T-cell (primary cell): ENCODE results near the gene IL11. TPM values are rescaled to one million over a fixed set of nuclear protein-coding genes. Genes with fewer than 3 reads are reported as not detected.
A peak's percentile ranks its signal among the peaks of the same experiment; 100 is the strongest.
"Not testable (repeated sequence)": the region's sequence is repeated elsewhere in the genome, so short reads cannot be mapped to it uniquely, and the experiment has no call there.

Source experiments
- ATAC-seq, 4 experiments: fragments of 200-7000 bp in 3 of 4; fragments of 150-1000 bp in 1 of 4; cut with Tn5 transposase; replicated peaks in 1 of 4; 1 replicate in 3 of 4; 2 replicates in 1 of 4; pipeline ENCODE4 v1.10.0; 2021; ENCODE audit warnings: moderate library complexity in 3 of 4, mild to moderate bottlenecking in 2 of 4, moderate number of reproducible peaks in 1 of 4
- CTCF ChIA-PET, 2 donors: fragments of 300-600 bp; sonication (Branson Sonifier 250); formaldehyde crosslinking; loops; one replicate each; lab custom pipeline; 2022; ENCODE audit warnings: antibody characterized with exemption in 2 of 2; lab: Charles Lee
- POLR2A ChIA-PET, 2 donors: fragments of 300-600 bp; sonication (Branson Sonifier 250); formaldehyde crosslinking; loops; one replicate each; lab custom pipeline; 2022; ENCODE audit warnings: antibody characterized with exemption in 2 of 2; lab: Charles Lee
- DNase-seq, 35 experiments: peaks; one replicate each; pipeline versions ENCODE4 v3.0.0 to v3.0.0-alpha.2; 2013 to 2023
- H3K27ac ChIP-seq: one replicate; pipeline ENCODE4 v1.5.1; 2013; ENCODE audit warnings: low read length
- H3K27me3 ChIP-seq, 2 experiments: replicated peaks in 1 of 2; 1 replicate in 1 of 2; 2 replicates in 1 of 2; pipeline versions ENCODE4 v1.6.1 to v1.7.0; 2013; ENCODE audit warnings: low read length in 1 of 2, mixed read lengths in 1 of 2; ENCODE audit not compliant: control insufficient read depth in 2 of 2, insufficient read depth in 2 of 2; ENCODE audit errors: extremely low read depth in 1 of 2
- H3K36me3 ChIP-seq, 2 donors: 1 replicate in 1 of 2; 2 replicates in 1 of 2; pipeline versions ENCODE4 v1.6.1 to v1.7.0; 2013; ENCODE audit warnings: low read length in 1 of 2; ENCODE audit not compliant: control insufficient read depth in 2 of 2, insufficient read depth in 1 of 2; ENCODE audit errors: extremely low read depth in 1 of 2
- H3K4me1 ChIP-seq, 2 experiments: 1 replicate in 1 of 2; 2 replicates in 1 of 2; pipeline versions ENCODE4 v1.6.1 to v1.7.0; 2013; ENCODE audit warnings: low read length in 2 of 2, mixed read lengths in 1 of 2; ENCODE audit not compliant: insufficient read depth in 2 of 2, control insufficient read depth in 1 of 2; ENCODE audit errors: extremely low read depth in 1 of 2
- H3K4me3 ChIP-seq, 2 donors: 1 replicate in 1 of 2; 2 replicates in 1 of 2; pipeline versions ENCODE4 v1.5.1 to v1.7.0; 2013; ENCODE audit warnings: mild to moderate bottlenecking in 2 of 2, low read length in 1 of 2, moderate library complexity in 1 of 2; ENCODE audit not compliant: control insufficient read depth in 1 of 2; ENCODE audit errors: extremely low read depth in 1 of 2
- H3K9me3 ChIP-seq: 2 replicates; pipeline ENCODE4 v1.7.0; 2013
- H3K27ac Mint-ChIP-seq, 2 donors: one replicate each; pipeline ENCODE4 v1.8.0; 2020 to 2021; ENCODE audit warnings: mild to moderate bottlenecking in 2 of 2, mixed read lengths in 2 of 2
- H3K27me3 Mint-ChIP-seq, 2 donors: one replicate each; pipeline ENCODE4 v1.8.0; 2021 to 2022; ENCODE audit warnings: mixed read lengths in 2 of 2
- H3K36me3 Mint-ChIP-seq: one replicate; pipeline ENCODE4 v1.8.0; 2021; ENCODE audit warnings: mixed read lengths
- H3K4me1 Mint-ChIP-seq, 3 donors: one replicate each; pipeline ENCODE4 v1.8.0; 2020 to 2022; ENCODE audit warnings: mixed read lengths in 3 of 3, mild to moderate bottlenecking in 1 of 3
- H3K4me3 Mint-ChIP-seq, 3 donors: one replicate each; pipeline ENCODE4 v1.8.0; 2020 to 2022; ENCODE audit warnings: mild to moderate bottlenecking in 3 of 3, mixed read lengths in 3 of 3, moderate library complexity in 3 of 3
- H3K9me3 Mint-ChIP-seq, 3 donors: one replicate each; pipeline ENCODE4 v1.8.0; 2020 to 2022; ENCODE audit warnings: mixed read lengths in 3 of 3
- WGBS: methylation state at CpG from one replicate; pipeline ENCODE4 v1.1.5; 2013; ENCODE audit warnings: missing lambda C conversion rate; ENCODE audit not compliant: insufficient coverage; 5-methylcytosine and 5-hydroxymethylcytosine counted together
- total RNA-seq, 35 experiments: library from RNA in 6 of 35; stranded (reverse) in 6 of 35; fragments of 120-200 nt in 1 of 35; gene quantifications; one replicate each; pipeline versions ENCODE4 v1.2.1 to v1.2.4 and lab custom pipeline; 2013 to 2026

IL11 gene
- total RNA-seq (under 1 TPM in 2 of 5 donors, not detected in 3; 0.53 to 0.96 TPM), total RNA-seq (lab: John Stamatoyannopoulos, UW) (0 to 0.87 (median 0.12) reads per million in 29 experiments)
- not detected for total RNA-seq (2013)

DNA sequence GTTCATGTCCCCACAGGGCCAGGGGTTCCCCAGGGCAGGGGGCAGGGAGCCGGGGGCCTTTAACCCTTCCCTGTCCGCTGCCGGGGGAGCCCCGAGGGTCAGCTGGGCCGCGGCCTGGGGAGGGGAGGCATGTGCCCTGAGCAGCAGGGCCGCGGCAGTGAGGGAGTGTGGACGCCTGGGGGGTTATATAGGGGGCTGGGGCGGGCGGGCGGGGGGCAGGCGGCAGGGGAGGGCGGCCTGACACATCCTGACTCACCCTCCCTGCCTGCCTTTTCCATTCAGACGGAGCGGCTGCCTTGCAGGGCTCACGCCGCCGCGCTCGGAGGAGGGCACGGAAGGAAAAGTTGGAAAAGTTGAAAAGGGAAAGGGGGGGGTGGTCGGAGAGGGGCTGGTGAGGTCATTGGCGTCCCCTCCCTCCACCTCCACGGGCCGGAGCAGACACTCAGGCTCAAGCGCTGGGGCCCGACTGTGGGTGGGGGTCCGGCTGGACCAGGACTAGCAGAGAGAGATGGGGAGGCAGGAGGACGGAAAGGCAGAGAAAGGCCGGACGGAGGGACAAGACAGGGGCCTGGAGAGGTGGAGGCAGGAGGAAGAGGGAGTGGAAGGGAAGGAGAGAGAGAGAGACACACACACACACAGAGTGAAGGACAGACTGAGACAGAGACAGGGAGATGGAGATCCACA, at the start of gene IL11:
Gene IL11 (minus strand): TSS at position 159 of the 684 bp plus-strand sequence. CDS start 153 bp downstream, at position 6.
- ChIA-PET POLR2A (no interaction called here), CTCF (no interaction called here)
- no peak within 1 kb of the TSS for H3K27ac ChIP-seq
- WGBS = 10% methylated on average over 2 of the region's 32 CpGs
- H3K4me3 ChIP-seq = peak within 1 kb of the TSS; percentile 17 to 56
- H3K4me3 Mint-ChIP-seq = peak within 1 kb of the TSS; percentile 59 to 81 (median 65)
- H3K36me3 Mint-ChIP-seq = no peaks in the 10 kb centered on the region
- H3K27ac Mint-ChIP-seq = peak within 1 kb of the TSS in 1 of 2 donors; percentile 39
- ATAC-seq (no peak), DNase-seq (no peak)
- H3K4me1 Mint-ChIP-seq = peaks cover 9 to 16% (median 14%) of the 10 kb centered on the region in 3 donors
- H3K9me3 Mint-ChIP-seq = no peaks in the 10 kb centered on the region
- no peaks in the 10 kb centered on the region for H3K36me3 ChIP-seq
- H3K27me3 Mint-ChIP-seq = peaks cover 27 to 47% of the 10 kb centered on the region in 2 donors
- peaks cover 4 to 94% of the 10 kb centered on the region in 2 experiments for H3K27me3 ChIP-seq
- H3K9me3 ChIP-seq = no peaks in the 10 kb centered on the region
- peaks cover 0 to 18% of the 10 kb centered on the region in 2 experiments for H3K4me1 ChIP-seq

GRCh38 chr19:55419624-55420236, 49.5 kb upstream of the IL11 start:
- Histone ChIP-seq H3K9me3 (no peaks in the 10 kb centered on the region), H3K27ac (no peak overlapping the region), H3K4me3 (no peak overlapping the region), H3K27me3 (peaks cover 0 to 31% of the 10 kb centered on the region in 2 experiments), H3K36me3 (no peaks in the 10 kb centered on the region), H3K4me1 (peaks cover 17 to 31% of the 10 kb centered on the region in 2 experiments)
- Mint-ChIP-seq H3K9me3 (no peaks in the 10 kb centered on the region), H3K4me1 (peaks cover 24 to 32% (median 27%) of the 10 kb centered on the region in 3 donors), H3K4me3 (no peak overlapping the region), H3K27me3 (no peaks in the 10 kb centered on the region), H3K27ac (no peak overlapping the region), H3K36me3 (no peaks in the 10 kb centered on the region)
- ChIA-PET CTCF (interaction anchor here in 1 of 2 donors (0.7 to 1.2 kb wide), 3 partner anchors 11 to 278 kb away, joined by 3 to 5 read pairs (median 5); no protein-coding TSS in a partner anchor), POLR2A (interaction anchor here in 1 of 2 donors (0.6 kb wide), 1 partner anchor 60 kb away, joined by 4 read pairs; no protein-coding TSS in a partner anchor)
- no peak for DNase-seq
- ATAC-seq = no peak
- WGBS = 86% methylated on average over 5 of the region's 5 CpGs

DNA sequence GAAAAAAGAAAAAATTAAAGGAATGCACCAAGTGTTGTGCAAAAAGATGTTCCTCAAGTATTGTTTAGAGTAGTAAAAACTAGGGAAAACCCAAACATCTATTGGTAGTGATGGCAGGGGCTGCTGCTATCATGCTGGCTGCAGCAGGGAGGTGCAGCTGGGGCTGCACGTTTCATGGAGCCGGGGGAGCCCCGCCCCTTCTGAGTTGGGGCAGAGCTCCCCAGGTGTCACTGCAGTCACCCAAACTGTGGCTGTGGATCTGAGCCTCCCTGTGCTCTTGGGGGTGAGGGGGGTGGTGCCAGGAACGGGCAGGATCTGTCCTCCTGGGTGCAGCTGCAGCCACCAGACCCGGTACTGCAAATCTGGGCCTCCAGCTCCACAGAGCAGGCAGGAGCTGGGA, 48.8 kb upstream of the IL11 start:
- ChIA-PET CTCF (interaction anchor here (0.7 to 1.2 kb wide), 3 partner anchors 85 to 278 kb away, joined by 3 to 6 read pairs (median 5); no protein-coding TSS in a partner anchor), POLR2A (interaction anchor here in 1 of 2 donors (0.6 kb wide), 2 partner anchors 20 to 60 kb away, joined by 4 to 6 read pairs; no protein-coding TSS in a partner anchor)
- Mint-ChIP-seq H3K9me3 (no peaks in the 10 kb centered on the region), H3K36me3 (no peaks in the 10 kb centered on the region), H3K4me1 (peaks cover 24 to 32% (median 27%) of the 10 kb centered on the region in 3 donors), H3K27me3 (no peaks in the 10 kb centered on the region), H3K27ac (no peak overlapping the region), H3K4me3 (no peak overlapping the region)
- H3K36me3 ChIP-seq = no peaks in the 10 kb centered on the region
- no peak overlapping the region for H3K27ac ChIP-seq
- no peak for DNase-seq
- peaks cover 17 to 31% of the 10 kb centered on the region in 2 experiments for H3K4me1 ChIP-seq
- ATAC-seq = no peak
- H3K4me3 ChIP-seq = no peak overlapping the region
- H3K9me3 ChIP-seq = no peaks in the 10 kb centered on the region
- peaks cover 0 to 26% of the 10 kb centered on the region in 2 experiments for H3K27me3 ChIP-seq
- 59% methylated on average over 3 of the region's 5 CpGs for WGBS

DNA sequence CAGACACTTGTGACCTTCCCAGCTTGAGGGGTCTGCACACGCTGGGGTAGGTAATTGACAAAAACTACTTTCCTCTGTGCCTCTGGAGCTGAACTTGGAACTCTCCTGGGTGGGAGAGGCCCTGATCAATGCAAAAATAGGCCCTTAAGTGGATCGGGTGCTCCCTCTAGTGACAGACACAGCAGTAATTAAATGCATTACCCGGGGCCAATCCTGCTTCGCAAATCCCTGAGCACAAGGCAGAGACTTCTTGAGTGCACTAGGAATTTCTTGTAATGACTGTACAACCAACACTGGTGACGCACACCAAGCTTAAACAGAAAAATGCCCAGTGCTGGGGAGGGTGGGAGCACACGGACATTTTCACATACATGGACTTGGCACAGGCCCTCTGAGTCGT, 47.9 kb upstream of the IL11 start:
- H3K27me3 Mint-ChIP-seq = no peaks in the 10 kb centered on the region
- H3K36me3 Mint-ChIP-seq = no peaks in the 10 kb centered on the region
- peaks cover 24 to 30% (median 27%) of the 10 kb centered on the region in 3 donors for H3K4me1 Mint-ChIP-seq
- WGBS = 13% methylated on average over 4 of the region's 7 CpGs
- H3K9me3 Mint-ChIP-seq = no peaks in the 10 kb centered on the region
- peak; percentile 50 to 67 (median 64) for ATAC-seq
- Histone ChIP-seq H3K36me3 (no peaks in the 10 kb centered on the region), H3K4me3 (no peak overlapping the region), H3K4me1 (peaks cover 17 to 31% of the 10 kb centered on the region in 2 experiments), H3K9me3 (no peaks in the 10 kb centered on the region), H3K27ac (no peak overlapping the region), H3K27me3 (peaks cover 0 to 25% of the 10 kb centered on the region in 2 experiments)
- H3K4me3 Mint-ChIP-seq = no peak overlapping the region
- H3K27ac Mint-ChIP-seq = no peak overlapping the region
- peak in 29 of 35 experiments; percentile 8 to 78 (median 41) for DNase-seq
- ChIA-PET POLR2A (interaction anchor here in 1 of 2 donors (0.6 kb wide), 1 partner anchor 21 kb away, joined by 6 read pairs; no protein-coding TSS in a partner anchor), CTCF (interaction anchor here in 1 of 2 donors (0.7 to 0.9 kb wide), 2 partner anchors 97 to 115 kb away, joined by 6 to 7 read pairs; no protein-coding TSS in a partner anchor)

DNA sequence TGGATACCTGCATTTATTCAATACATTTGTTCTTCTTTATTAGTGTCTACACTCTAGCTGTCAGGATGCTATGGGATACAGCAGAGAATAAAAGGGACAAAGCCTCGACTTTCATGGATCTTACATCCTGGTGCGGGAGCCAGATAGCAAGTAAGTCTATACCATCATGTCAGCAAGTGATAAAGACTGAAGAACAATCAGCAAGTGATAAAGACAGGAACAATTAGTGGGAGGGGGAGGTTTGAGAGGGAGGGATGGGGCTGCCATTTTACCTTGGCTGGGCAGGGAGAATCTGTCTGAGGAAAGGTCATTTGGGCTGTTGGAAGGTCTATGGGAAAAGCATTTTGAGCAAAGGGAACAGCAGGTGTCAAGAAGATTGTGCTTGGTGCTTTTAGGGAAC, 39.9 kb upstream of the IL11 start:
- Mint-ChIP-seq H3K36me3 (peaks cover 14% of the 10 kb centered on the region), H3K27me3 (no peaks in the 10 kb centered on the region), H3K4me1 (peaks cover 24 to 27% (median 26%) of the 10 kb centered on the region in 3 donors), H3K4me3 (peak overlapping the region in 2 of 3 donors; percentile 2 to 53), H3K27ac (no peak overlapping the region), H3K9me3 (peaks cover 0 to 5% (median 3%) of the 10 kb centered on the region in 3 donors)
- Histone ChIP-seq H3K4me3 (no peak overlapping the region), H3K27me3 (no peaks in the 10 kb centered on the region), H3K27ac (no peak overlapping the region), H3K4me1 (peaks cover 6 to 32% of the 10 kb centered on the region in 2 experiments), H3K9me3 (no peaks in the 10 kb centered on the region), H3K36me3 (peaks cover 7% of the 10 kb centered on the region in 2 donors)
- DNase-seq (no peak), ATAC-seq (no peak)
- WGBS = no CpG with 5 or more reads among the region's 2 CpGs
- ChIA-PET POLR2A (no interaction called here), CTCF (no interaction called here)

- Mint-ChIP-seq H3K4me1 (peaks cover 24 to 27% (median 26%) of the 10 kb centered on the region in 3 donors), H3K27ac (peak overlapping the region in 1 of 2 donors; percentile 98), H3K36me3 (peaks cover 16% of the 10 kb centered on the region), H3K4me3 (peak overlapping the region; percentile 87 to 93 (median 93))
- 100% methylated on average over 5 of the region's 8 CpGs for WGBS
- CTCF ChIA-PET = interaction anchor here in 1 of 2 donors (1.0 kb wide), 1 partner anchor 11 kb away, joined by 5 read pairs; no protein-coding TSS in a partner anchor
- ATAC-seq, H3K27ac ChIP-seq, H3K9me3 ChIP-seq, H3K4me3 ChIP-seq, H3K27me3 ChIP-seq, DNase-seq, H3K9me3 Mint-ChIP-seq, H3K27me3 Mint-ChIP-seq: not testable (repeated sequence)
- Histone ChIP-seq H3K4me1 (peaks cover 6 to 32% of the 10 kb centered on the region in 2 experiments), H3K36me3 (peaks cover 8 to 11% of the 10 kb centered on the region in 2 donors)
- POLR2A ChIA-PET = interaction anchor here (0.6 to 0.9 kb wide), 2 partner anchors 70 to 173 kb away, joined by 3 to 7 read pairs; partner anchors contain the start of gene KMT5C (in 1 of the 2)
These were observed 38.9 kb upstream of the IL11 start for GRCh38 chr19:55409179-55409578.
